Measurements from ENCODE around the gene ANLN.

DNA sequence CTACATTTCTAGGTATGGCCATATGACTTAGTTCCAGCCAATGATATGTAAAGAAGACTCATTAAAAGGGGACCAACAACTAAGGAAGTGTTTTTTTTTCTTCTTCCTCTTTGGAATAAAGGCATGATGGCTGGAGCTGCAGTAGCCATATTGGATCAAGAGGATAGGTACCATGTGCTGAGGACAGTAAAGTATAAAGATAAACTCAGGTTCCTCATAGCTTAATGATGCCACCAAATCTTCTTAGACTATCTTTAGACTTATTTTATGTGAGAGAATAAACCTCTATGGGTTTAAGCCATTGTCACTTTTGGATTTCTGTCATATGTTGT is 85.3 kb downstream of the ANLN start:
- TF ChIP-seq, protein P1, sequence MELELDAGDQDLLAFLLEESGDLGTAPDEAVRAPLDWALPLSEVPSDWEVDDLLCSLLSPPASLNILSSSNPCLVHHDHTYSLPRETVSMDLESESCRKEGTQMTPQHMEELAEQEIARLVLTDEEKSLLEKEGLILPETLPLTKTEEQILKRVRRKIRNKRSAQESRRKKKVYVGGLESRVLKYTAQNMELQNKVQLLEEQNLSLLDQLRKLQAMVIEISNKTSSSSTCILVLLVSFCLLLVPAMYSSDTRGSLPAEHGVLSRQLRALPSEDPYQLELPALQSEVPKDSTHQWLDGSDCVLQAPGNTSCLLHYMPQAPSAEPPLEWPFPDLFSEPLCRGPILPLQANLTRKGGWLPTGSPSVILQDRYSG (tag; conservative IDR thresholded peaks at IDR 0.05; ENCODE audit: low read depth) = no peak
- no peak for TF ChIP-seq MTA3 (IDR thresholded peaks at IDR 0.05; ENCODE audit: borderline replicate concordance)
- TF ChIP-seq ZNF384 (IDR thresholded peaks at IDR 0.05; ENCODE audit: low read depth, low read length) = no peak
- no peak for TF ChIP-seq POLR2A (conservative IDR thresholded peaks at IDR 0.05)
- TF ChIP-seq, protein P2, sequence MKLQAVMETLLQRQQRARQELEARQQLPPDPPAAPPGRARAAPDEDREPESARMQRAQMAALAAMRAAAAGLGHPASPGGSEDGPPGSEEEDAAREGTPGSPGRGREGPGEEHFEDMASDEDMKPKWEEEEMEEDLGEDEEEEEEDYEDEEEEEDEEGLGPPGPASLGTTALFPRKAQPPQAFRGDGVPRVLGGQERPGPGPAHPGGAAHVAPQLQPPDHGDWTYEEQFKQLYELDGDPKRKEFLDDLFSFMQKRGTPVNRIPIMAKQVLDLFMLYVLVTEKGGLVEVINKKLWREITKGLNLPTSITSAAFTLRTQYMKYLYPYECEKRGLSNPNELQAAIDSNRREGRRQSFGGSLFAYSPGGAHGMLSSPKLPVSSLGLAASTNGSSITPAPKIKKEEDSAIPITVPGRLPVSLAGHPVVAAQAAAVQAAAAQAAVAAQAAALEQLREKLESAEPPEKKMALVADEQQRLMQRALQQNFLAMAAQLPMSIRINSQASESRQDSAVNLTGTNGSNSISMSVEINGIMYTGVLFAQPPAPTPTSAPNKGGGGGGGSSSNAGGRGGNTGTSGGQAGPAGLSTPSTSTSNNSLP (IDR thresholded peaks at IDR 0.05; ENCODE audit: borderline replicate concordance, low read depth, low read length) = no peak
- no peak for TF ChIP-seq POLR2G (IDR thresholded peaks at IDR 0.05; ENCODE audit: low read depth, low read length)
- TF ChIP-seq POLR2AphosphoS5 (IDR thresholded peaks at IDR 0.05; ENCODE audit: control insufficient read depth, insufficient read depth, low read depth, low read length) = no peak
- TF ChIP-seq, protein P3, sequence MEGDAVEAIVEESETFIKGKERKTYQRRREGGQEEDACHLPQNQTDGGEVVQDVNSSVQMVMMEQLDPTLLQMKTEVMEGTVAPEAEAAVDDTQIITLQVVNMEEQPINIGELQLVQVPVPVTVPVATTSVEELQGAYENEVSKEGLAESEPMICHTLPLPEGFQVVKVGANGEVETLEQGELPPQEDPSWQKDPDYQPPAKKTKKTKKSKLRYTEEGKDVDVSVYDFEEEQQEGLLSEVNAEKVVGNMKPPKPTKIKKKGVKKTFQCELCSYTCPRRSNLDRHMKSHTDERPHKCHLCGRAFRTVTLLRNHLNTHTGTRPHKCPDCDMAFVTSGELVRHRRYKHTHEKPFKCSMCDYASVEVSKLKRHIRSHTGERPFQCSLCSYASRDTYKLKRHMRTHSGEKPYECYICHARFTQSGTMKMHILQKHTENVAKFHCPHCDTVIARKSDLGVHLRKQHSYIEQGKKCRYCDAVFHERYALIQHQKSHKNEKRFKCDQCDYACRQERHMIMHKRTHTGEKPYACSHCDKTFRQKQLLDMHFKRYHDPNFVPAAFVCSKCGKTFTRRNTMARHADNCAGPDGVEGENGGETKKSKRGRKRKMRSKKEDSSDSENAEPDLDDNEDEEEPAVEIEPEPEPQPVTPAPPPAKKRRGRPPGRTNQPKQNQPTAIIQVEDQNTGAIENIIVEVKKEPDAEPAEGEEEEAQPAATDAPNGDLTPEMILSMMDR (IDR thresholded peaks at IDR 0.05 in 2 of 3, conservative IDR thresholded peaks at IDR 0.05 in 1 of 3; ENCODE audit: insufficient read depth in 2 of 3, low read depth in 1 of 3, low read length in 3 of 3) = no peak
- TF ChIP-seq XRCC4 (IDR thresholded peaks at IDR 0.05; ENCODE audit: extremely low read depth, insufficient read depth, insufficient read length) = no peak
- no peak for TF ChIP-seq TRIM24 (IDR thresholded peaks at IDR 0.05)
- TF ChIP-seq RFX5 (IDR thresholded peaks at IDR 0.05; ENCODE audit: low read depth, low read length) = no peak
- TF ChIP-seq SMC3 (conservative IDR thresholded peaks at IDR 0.05; ENCODE audit: insufficient read depth, low read depth, low read length) = no peak
- TF ChIP-seq SMAD1 (IDR thresholded peaks at IDR 0.05; ENCODE audit: low read depth, low read length, partially characterized antibody) = no peak
